GM19324 (cell line): ENCODE results near the gene RBM39.
"Not testable (repeated sequence)": the region's sequence is repeated elsewhere in the genome, so short reads cannot be mapped to it uniquely, and the experiment has no call there.

ENCODE experiments used
- ATAC-seq: cut with Tn5 transposase; IDR thresholded peaks from one replicate; pipeline ENCODE4 v1.9.1; 2021; ENCODE audit warnings: mild to moderate bottlenecking, moderate library complexity; ENCODE audit not compliant: unreplicated experiment, low FRiP score

Gene RBM39

DNA sequence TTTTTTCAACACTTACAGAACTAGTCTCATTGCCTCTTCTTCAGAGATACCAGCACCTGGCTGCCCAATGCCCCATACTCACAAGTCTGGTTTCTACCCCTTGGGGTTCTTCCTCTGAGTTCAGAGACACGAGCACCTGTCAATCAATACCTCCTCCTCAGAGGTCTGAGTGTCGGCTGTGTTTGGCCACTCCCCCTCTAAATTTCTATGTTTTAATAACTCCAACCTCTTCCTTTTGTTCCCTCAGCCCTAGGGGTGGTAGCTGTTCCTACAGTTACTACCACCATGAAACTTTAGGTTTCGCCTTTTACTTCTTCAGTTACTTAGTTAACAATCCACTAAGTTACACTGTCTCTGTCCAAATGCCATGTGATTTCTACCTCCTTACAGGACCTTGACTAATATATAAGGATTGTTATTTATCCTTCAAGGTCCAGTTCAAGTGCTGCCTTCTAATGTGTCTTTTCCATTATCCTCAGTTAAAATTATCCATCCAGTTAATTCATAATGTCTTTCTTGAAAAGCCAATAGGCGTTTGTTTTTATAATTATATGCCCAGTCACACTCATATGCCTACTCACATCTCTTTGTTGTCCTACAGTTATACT is 15.1 kb upstream of the RBM39 start:
- ATAC-seq: no peak

- no peak for ATAC-seq
Measured at GRCh38 chr20:35756404-35756803, 14.3 kb upstream of the RBM39 start.

GRCh38 chr20:35750611-35751010 is 8.6 kb upstream of the RBM39 start:
- no peak for ATAC-seq

DNA sequence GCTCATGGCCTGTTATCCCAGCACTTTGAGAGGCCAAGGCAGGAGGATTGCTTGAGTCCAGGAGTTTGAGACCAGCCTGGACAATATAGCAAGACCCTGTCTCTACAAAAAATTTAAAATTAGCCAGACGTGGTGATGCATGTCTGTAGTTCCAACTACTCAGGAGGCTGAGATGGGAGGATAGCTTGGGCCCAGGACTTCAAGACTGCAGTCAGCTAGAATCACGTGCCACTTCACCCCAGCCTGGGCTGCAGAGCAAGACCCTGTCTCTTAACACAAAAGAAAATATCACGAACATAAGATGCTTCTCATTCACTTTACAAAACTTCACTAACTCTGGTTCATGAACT is 2.4 kb upstream of the RBM39 start:
- not testable (repeated sequence) for ATAC-seq

GRCh38 chr20:35743693-35744491 is 1.8 kb upstream of the RBM39 start:
- ATAC-seq: no peak

- ATAC-seq: no peak
Measured at GRCh38 chr20:35742741-35743523, 872 bp upstream of the RBM39 start.

GRCh38 chr20:35739294-35740163 is 2.5 kb downstream of the RBM39 start:
- ATAC-seq: no peak

GRCh38 chr20:35738410-35739179 is 3.5 kb downstream of the RBM39 start:
- ATAC-seq: no peak

GRCh38 chr20:35737865-35738333 is 4.2 kb downstream of the RBM39 start:
- ATAC-seq: no peak

DNA sequence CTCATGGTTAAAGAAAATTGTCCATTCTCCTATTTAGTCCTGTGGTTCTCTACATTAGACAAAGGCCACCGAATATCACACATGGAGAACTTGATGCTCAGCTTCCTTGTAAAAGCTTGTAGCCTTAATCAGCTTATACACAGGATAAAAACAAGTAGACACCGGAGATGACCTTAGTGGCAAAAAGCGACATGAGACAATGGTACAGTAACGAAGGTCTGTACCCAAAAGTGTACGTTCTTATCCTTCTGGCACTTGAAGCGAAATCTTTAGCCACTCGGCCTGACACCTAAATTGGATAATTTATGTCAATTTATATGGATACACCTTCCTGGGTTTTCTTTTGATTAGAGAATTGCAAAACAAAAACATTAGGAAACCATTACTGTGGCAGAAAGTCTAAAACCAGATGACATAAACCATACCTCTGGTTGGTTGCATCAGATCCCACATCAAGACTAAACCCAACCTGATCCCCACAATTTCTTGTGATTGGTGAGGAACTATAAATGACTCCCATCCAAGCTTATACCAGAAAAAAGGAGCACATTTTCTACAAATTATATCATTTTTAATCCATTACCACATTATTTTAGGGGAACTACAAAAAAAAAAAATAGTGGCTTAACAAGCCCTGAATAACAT is 6.1 kb downstream of the RBM39 start:
- no peak for ATAC-seq

DNA sequence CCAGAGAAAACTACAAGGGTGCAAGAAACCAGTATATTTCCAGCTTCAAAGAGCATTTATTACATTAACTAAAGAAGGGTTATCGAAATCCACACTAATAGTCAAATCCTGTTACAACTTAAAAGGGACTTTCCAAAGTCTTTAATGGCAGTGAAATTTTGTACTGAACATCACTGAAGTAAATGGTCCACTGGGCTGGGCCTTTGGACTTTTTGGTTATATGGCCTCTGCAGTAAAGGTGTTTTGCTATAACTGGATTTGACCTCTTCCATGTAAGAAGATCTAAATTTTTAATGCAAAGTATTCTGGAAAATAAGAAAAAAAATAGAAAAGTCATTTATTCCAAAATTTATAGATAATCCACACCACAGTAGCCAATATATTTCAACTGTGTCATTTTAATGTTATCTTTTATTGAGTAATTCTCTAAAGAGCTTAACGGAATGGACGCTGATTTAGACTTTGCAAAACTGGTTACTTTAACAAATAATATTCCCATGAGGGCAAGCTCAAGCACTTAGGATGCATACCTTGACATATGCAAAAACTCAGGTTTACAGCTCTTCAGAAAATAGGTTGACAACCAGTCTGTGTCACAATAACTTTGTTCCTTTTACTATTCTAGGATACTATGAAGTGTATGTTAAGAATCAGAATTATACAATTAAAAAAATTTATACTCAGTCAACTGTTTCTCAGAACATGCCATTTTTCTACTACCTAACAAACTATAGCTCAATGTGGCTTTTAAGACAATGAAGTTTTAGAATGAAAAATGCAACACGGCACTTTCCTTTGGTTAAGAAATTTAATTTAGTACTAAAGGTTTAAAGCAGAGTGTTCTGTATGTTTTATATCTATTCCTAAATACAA is 7.0 kb downstream of the RBM39 start:
- ATAC-seq: no peak

GRCh38 chr20:35734374-35734773 is 7.7 kb downstream of the RBM39 start:
- ATAC-seq: no peak

DNA sequence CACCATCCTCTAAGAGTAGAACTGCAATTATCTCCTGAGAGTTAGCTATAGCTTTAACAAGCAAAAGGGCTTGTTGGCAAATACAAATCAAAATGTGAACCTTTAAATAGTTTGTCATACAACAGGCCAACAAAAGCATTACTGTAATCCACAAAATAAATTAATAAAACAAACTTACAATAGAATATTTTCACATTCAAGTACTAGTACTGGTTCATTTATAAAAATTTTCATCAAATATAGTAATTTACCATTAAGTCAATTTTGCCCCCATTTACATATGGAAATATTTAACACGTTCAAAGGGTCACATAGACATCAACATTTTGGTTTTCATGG is 9.4 kb downstream of the RBM39 start:
- no peak for ATAC-seq

DNA sequence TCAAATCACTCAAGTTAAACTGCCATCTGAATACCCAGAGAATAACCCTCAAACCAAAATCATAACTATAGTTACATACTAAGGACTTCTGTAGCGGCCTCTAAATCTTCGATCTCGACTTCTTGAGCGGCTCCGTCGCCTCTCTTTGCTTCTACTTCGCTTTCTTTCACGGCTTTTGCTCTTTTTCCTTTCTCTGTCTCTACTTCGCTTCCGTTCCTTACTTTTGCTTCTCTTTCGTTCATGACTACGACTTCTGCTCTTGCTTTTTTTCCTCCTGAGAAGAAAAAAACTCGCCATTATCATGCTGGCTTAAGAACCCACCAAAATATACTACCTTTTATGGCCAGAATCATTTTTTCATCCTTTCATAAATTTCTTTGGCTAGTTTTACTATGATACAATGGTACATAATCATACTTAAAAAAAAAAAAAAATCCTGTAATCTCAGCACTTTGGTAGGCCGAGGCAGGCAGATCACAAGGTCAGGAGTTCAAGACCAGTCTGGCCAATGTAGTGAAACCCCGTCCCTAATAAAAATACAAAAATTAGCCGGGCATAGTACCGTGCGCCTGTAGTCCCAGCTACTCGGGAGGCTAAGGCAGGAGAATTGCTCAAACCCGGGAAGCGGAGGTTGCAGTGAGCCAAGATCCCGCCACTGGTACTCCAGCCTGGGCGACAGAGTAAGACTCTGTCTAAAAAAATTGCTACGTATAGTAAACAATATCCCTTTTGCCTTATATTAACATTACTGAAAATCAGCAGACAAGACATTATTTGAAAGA is 10.0 kb downstream of the RBM39 start:
- no peak for ATAC-seq

- ATAC-seq: no peak
Measured at GRCh38 chr20:35731469-35731788, 10.6 kb downstream of the RBM39 start.

- ATAC-seq: no peak
Measured at GRCh38 chr20:35730583-35731468, 11.2 kb downstream of the RBM39 start.
